ENCODE measurements around the gene ZC3HAV1.

DNA sequence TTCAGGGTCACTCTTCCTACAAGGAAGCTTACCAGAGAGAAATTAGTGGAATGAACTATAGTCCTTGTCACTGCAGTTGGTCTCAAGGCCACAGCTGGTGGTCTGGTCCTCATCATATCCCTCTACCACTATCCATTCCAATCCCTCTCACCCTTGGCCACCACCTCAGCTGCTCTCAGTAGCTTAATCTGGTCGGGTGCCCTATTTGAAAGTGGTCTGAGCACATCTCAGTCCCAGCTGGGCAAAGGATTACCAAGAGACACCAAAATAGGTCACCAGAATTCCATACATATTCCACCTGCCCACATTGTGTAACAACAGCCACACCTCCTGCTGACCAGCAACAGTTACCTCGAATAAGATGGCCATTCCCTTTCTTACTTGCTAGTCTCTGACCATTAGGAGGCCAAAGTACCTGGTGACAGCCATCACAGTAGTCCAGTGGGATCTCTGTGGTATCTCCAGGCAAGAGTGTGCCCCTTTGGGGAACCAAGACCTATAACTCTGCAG, 3.3 kb upstream of the ZC3HAV1 start:
- no peak for TF ChIP-seq POLR2A (IDR thresholded peaks at IDR 0.05)
- TF ChIP-seq, protein P1, sequence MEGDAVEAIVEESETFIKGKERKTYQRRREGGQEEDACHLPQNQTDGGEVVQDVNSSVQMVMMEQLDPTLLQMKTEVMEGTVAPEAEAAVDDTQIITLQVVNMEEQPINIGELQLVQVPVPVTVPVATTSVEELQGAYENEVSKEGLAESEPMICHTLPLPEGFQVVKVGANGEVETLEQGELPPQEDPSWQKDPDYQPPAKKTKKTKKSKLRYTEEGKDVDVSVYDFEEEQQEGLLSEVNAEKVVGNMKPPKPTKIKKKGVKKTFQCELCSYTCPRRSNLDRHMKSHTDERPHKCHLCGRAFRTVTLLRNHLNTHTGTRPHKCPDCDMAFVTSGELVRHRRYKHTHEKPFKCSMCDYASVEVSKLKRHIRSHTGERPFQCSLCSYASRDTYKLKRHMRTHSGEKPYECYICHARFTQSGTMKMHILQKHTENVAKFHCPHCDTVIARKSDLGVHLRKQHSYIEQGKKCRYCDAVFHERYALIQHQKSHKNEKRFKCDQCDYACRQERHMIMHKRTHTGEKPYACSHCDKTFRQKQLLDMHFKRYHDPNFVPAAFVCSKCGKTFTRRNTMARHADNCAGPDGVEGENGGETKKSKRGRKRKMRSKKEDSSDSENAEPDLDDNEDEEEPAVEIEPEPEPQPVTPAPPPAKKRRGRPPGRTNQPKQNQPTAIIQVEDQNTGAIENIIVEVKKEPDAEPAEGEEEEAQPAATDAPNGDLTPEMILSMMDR (IDR thresholded peaks at IDR 0.05): no peak

Measured in thyroid gland (tissue), 4 donors.